HG03575 (cell line): ENCODE results near the gene RMC1.
"Not testable (repeated sequence)": the region's sequence is repeated elsewhere in the genome, so short reads cannot be mapped to it uniquely, and the experiment has no call there.

Source experiments
- ATAC-seq: cut with Tn5 transposase; IDR thresholded peaks from one replicate; pipeline ENCODE4 v1.9.1; 2021; ENCODE audit not compliant: unreplicated experiment, insufficient number of reproducible peaks, low FRiP score; ENCODE audit errors: extremely low read depth

Gene RMC1

DNA sequence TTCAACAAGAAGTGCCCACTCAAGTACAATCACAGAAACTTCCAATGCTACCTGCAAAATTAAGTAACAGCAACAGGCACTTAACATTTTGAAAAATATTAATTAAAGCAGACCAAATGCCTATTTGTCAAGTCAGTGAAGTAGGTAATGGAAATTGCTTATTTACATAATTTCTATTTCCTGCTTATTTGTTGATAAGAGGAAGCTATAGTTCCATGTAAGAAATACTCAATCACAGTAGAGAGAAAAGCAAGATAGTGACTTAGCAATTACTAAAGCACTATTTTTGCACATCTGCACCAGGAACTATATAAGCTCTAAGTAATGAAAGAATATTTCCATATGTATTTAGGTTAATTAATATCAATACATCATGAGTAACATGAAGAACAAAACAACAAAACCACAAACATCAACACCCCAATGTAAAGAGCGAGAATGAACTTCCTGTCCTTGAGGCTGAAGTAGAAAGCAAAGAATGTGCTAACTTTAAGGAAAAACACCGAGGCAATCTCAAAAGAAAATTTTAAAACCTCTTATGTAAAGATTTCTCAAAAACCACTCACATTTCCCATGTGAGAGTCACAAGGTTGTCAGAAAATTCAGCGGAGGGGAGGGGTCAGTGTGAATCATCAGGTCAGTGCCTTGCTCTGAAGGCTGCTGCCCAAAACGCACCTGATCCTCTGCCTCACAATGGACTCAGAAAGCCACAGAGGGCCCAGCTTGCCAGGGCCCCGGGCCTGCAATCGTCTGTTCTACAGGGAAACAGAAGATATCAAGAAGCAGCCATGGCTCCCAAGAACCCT lies 70.5 kb downstream of the RMC1 start:
- no peak for ATAC-seq

DNA sequence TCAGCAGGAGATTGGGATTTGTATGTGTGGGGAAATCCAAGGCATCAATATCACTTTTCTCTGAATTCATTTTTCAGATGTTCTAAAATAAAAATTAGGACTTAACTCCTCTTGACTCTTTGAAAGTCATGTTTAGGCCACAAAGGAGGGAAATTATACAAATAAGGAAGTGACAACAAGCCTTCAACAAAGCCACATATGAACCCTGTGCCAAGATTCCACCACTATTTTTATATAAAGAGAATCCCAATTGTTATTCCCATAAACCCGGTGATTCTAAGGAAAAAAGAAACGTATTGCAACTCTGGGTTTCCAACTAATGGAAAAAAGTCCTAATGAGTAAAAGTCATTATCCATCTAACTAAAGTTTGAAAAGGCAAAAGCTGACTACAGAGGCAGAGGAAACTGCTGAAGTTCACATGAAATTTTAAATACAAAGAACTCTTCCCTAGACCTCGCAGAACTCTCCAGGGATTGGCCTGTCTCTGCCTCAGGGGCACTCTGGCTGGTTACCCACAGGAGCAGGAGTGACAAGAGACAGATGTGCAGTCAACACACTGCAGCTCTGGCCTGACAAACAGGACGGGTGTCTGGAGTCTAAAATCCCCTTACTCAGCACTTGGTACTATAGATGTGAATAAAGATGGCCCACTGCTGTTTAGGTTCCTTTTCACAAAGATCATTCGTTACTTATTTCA lies 71.4 kb downstream of the RMC1 start:
- ATAC-seq, result no peak

DNA sequence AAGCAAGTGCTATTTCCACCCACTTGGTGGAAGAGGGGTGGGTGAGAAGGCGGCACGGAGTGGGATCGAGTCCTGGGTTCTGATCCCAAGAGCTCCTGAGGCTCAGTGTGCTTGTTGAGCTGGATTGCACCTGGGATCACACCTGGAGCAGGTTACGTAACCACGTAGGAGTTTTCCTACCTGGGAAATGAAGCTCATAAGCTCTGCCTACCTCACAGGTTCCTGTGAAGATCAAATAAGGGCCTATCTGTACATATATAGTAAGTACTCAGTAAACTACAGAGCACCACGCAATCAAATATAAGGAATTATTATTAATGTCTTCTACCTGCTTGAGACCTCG lies 72.0 kb downstream of the RMC1 start:
- ATAC-seq, result no peak

DNA sequence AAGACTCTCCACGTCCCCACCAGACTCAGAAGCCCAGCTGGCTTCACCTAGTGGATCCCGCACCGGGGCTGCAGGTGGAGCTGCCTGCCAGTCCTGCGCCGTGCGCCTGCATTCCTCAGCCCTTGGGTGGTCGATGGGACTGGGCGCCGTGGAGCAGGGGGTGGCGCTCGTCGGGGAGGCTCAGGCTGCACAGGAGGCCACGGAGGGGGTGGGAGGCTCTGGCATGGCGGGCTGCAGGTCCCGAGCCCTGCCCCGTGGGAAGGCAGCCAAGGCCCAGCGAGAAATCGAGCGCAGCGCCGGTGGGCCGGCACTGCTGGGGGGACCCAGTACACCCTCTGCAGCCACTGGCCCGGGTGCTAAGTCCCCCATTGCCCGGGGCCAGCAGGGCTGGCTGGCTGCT lies 74.2 kb downstream of the RMC1 start:
- ATAC-seq, result not testable (repeated sequence)

GRCh38 chr18:23578067-23578701 lies 74.9 kb downstream of the RMC1 start:
- ATAC-seq, result no peak

DNA sequence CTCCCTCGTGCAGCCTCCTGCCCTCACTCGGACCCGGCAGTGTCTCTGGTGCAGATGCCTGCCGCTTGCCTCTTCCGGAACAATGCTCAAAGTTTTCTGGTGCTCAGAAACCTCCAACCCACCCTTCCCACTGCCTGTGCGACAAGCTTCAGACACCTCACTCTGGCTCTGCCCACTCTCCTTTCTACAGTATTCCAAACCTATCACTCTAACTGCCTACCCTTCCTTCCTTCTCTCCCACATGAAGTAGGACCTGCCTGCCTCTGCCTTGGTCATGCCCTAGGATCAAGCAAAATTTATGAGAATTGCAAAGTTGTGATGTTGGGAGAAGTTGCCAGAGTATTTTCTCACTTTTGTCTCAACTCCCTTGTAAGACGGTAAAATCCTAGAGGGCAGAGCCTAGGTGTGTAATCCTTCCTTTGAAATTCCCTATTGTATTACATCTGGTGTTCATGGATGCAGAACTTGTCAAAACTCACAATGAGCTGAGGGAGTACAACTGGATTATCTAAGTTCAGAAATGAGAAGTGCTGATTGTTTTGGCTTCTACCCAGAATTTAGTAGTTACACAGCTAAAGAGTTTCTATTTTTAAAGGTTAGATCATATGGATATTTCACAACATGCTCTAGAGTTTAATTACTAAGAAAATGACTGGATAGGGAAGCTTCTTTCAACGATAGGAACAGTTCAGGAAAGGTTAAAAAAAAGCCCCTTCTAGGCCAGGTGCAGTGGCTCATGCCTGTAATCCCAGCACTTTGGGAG lies 75.8 kb downstream of the RMC1 start:
- ATAC-seq, result no peak

DNA sequence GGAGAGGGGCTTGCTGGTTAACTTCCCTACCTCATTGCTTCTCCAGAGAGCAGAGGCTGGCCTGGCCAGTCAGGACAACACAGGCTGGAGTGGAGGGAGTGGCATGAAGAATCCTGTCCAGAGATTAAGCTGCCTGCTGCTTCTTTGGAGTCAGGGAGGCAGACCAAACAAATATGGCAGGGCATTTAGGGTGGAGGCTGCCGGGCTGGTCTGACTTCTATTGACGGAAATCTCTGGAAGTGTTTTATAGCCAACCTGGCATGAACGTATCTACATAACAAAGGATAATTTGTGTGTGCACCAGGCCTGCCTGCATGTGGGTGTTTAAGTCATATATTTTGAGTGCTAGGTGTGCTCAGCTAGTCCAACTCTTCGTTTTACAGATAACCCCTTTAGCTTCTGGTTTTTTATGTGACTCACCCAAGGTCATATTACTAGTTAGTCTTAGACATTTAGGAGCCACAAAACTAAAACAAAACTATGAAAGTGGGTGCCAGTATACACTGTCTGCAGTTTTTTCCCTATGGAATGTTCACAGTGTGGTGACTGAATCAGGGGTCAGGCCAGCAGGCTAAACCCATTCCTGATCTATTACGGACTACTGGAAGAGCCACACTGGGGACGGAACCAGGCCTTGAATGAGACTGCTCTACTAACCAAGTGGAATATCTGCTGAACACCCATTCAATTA lies 77.5 kb downstream of the RMC1 start:
- no peak for ATAC-seq
